HG02610 (cell line): Measurements from ENCODE around the gene IL26.

ENCODE experiments used
- ATAC-seq: cut with Tn5 transposase; IDR thresholded peaks from one replicate; pipeline ENCODE4 v1.9.1; 2021; ENCODE audit warnings: mild to moderate bottlenecking, moderate library complexity; ENCODE audit not compliant: unreplicated experiment

Gene IL26, protein sequence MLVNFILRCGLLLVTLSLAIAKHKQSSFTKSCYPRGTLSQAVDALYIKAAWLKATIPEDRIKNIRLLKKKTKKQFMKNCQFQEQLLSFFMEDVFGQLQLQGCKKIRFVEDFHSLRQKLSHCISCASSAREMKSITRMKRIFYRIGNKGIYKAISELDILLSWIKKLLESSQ

DNA sequence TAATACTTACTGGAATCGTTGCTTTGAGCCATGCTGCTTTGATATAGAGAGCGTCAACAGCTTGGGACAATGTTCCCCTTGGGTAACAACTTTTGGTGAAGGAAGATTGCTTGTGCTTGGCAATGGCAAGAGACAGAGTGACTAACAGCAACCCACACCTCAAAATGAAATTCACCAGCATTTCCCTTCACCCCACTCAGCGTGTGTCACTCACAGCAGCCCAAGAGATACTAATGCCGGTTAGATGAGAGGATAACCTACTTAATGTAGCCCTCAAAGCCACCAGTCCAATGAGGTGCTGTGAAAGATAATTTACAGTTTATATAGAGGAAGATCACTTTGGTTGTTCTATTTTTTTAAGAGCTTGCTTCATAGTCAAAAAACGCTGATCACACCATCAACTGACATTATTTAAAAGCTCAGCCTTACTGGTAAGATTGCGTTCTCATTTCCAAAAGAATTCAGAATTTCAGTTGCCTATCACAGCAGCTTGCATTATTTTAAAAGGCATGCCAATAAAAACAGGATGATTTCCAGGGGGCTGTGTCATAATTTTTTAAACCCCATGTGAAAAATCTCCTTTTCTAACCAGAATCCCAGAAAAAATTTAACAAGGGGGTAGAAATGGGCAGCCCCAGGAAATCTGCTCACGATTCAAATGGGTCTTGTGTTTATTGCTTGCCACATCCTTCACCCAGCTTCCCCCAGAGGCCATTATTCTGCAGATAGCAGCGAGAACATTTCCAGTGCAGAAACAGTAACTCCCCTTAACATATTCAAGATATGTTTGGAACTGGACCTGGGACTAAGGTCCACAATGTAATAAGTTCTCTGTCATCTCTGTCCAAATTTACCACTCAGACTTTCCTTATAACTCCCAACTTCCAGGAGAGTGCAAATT lies at the start of gene IL26:
Gene IL26 (minus strand): TSS at position 235 of the 901 bp plus-strand sequence. CDS start 54 bp downstream, at position 181.
- ATAC-seq, result no peak

DNA sequence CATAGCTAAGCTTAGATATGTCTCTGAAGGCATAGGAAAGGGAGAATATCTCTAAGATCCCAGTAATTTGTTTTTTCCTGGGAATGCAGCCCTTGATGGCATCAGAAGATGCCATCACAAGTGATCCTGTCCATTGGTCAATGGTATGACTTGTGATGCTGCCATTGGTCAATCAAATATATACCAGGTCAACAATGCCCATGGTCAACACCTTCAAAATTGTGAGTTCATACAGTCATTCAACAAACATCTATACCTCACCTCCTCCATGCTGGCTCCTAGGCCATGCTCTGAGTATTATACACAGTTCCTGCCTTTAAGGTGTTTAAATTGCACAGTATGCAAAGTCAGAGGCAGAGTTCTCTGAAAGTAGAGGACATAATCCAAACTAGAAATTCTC lies 47.1 kb upstream of the IL26 start:
- ATAC-seq, result no peak

DNA sequence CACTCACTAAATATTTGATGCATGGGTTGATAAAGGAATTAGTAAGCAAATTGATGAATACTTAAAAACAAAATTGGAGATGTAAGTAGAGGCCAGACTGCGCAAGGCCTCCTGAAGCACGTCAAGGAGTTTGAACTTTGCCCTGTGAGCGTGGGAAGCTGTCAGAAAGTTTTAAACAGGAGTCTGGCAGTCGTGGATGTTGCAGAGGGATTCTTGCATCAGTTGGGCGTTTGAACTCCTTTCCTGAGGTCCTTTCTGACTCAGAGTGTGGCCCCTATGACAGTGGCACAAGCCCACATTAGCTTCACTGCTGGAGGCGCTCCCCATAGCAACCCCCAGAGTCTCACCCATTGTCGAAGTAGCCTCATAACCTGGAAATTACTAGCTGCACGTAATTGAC lies 45.7 kb upstream of the IL26 start:
- no peak for ATAC-seq

DNA sequence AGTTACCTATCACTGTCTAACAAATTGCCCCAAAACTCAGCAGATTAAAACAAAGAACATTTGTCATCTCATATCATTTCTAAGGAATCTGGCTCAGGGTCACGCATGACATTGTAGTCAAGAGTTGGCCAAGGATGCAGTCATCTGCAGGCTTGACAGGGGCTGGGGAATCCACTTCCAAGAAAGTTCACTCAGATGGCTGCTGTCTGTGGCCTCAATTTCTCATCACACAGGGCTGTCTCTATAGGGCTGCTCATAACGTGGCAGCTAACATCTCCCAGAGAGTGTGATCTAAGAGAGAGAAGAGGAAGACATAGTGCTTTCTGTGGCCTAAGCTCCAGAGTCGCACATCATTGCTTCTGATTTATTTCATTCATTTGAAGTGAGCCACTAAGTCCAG lies 44.7 kb upstream of the IL26 start:
- ATAC-seq, result no peak

DNA sequence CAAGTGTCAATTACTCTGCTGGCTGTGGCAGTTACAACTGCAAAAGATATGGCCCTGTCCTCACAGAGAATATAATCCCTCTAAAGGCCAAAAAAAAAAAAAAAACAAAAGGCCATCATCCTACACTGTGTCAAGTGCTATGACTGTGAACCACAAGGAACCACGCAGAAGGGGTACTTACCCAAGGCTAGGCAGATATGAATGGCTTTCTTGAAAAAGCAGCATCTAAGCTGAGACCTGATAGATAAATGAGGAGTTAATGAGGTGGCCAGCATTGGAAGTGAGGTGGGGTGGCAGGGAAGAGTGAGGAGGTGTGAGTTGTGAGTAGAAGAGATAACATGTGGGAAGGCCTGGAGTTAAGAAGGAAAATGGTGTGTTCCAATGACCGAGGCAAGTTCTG lies 44.2 kb upstream of the IL26 start:
- no peak for ATAC-seq

DNA sequence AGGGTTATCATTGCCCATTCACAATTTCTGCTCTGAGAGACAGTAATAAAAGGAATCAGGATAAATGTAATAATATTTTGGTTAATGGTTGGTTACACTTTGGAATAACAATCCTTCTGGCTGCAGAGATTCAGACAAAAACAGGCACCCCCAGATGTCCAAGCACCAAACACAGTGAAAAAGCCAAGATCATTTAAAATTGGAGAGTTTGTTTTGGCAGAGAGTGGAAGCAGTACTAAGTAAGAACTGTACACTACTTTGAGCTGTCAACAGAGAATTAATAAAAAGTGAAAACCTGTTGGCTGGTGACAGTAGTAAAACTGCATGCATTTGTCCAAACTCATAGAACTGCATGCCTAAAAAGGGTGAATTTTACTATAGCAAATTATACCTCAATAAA lies 43.4 kb upstream of the IL26 start:
- no peak for ATAC-seq

DNA sequence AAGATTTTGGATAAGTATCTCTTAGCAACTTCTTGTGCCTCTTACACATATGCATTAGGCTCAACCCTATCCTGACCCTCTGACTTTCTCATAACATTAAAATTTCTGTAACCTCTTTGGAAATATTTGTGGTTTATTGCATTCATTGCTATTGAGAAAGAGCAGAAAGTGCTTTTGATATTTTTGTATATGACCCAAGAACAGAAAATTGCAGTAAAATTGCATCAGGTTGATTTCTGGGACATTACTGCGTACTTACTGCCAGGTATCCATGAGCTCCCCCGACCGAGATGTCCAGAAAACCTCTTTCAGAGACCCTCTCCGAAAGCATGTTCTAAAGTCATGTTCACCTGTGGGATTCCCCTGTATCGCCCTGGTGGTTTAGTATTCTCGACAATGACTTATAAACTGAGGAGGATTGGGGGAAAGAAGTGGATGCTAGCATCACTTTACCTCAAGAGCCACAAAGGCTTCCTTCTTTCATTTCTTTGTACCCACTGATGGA lies 42.3 kb upstream of the IL26 start:
- ATAC-seq, result no peak

DNA sequence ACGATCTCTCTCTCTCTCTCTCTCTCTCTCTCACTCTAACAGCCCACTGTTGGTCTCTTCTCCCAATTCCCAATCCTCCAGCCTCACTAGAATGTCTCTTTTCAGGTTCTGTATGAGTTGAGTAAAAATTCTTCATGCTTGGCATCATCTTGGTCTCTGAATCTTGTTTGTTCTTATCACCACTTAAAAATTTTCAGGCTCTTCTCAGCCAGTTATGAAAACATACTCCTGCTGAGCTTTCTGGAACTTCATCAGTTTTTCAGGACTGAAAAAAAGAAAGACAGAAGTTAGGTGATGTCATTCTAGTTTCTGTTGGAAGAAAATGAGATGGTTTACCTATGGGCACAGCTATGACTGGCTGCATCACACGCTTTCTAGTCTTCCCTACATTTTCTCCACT lies 39.2 kb upstream of the IL26 start:
- ATAC-seq, result no peak

DNA sequence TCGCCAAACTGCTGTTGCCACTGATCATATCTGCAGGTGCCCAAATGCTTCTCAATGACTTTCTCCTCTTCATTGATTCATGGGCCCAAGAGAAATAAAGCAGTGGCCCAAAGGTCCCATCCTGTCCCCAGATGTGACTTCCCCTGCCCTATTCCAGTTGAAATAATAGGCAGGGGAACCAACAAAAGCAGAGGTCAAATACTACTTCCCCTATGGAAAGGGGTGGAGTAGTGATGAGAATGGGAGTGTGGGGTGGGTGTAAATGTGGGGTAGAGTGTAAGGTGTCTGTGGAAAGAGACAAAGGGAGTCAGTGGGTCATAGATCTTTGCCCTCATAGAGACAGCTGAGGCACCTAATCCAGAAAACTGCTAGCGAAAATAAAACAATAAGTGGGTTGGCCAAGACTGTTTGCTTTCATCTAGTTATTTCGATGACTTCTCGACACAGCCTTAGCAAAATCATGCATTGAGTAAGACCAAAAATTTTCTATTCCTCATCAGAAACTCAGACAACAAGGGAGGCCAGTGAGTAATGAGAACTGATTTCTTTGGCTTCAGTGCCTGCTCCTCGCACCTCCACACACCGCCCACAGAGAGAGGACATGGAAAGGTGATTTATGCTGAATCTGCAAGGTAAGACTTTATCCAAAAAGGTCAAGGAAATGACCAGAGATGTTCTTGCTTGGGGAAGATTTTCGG lies 38.7 kb upstream of the IL26 start:
- ATAC-seq, result no peak

DNA sequence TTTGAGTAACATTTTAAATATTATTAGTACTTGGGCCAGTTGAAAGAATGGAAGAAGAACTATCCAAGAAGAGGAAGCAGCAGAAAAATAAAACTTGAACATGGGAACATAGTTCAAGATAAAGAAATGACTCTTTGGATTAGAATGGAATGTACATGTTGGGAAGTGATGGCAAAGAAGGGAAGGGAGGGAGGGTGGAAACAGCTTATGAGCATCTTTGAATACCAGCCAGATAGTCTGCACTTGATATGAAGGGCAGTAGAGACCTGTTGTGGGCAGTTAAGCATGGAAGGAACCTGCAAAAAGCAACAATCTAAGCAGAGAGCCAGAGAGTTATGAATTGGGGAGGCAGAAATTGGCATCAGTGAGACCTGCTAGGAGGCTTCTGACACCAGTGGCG lies 37.8 kb upstream of the IL26 start:
- no peak for ATAC-seq

DNA sequence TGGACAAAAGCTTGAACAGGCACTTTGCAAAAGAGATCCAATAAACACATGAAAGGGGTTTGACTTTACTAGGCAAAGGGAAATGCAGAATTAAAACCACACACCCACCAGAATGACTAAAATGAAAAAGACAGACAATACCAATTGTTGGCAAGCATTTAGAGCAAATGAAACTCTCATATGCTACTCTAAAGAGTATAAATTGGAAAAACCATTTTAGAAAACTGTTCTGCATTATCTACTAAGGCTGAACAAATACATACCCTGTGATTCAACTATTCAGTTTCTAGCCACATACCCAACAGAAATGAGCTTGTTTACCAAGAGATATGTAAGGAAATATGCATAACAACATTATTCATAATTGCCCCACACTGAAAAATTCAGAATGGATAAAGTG lies 36.3 kb upstream of the IL26 start:
- no peak for ATAC-seq

DNA sequence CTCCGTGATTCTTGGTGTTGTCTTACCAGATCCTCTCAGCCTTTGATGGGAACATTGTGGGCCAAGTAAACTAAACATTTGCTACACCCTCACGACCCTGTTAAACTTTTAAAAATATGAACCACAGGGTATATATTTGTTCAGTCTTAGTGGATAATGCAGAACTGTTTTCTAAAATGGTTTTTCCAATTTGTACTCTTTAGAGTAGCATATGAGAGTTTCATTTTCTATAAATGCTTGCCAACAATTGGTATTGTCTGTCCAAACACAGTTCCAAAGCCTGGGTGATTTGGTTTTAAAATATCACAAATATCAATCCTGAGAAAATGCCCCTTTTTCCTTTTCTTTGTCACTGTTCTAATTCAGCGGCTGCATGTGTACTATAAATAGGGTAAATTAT lies 34.5 kb upstream of the IL26 start:
- ATAC-seq, result no peak

DNA sequence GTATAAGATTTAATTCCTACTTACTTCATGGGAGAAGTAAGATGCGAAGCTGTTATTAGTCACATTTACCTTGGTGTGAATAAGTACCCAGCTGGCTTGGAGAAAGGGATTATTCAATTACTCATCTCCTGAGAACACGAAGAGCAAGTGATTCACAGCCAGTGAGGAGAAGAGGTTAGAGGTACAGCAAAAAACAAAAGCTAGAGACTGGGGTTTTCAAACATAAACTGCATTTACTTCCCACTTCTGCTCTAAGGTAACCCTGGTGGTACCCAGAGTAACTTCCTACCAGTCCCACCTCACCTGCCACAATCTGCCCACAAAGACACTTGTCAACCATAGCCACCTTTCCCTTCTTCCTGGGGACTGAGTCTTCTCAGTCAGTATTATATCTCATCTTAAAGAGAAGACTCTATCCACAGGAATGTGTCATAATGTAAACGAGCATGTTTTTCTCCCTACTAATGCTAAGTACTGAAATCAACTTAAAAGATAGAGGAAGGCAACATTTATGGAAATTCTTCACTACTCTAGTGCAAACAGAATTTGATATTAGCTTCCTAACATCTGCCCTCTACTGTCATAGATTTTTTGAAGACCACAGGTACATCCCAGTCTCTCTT lies 33.8 kb upstream of the IL26 start:
- ATAC-seq, result no peak

DNA sequence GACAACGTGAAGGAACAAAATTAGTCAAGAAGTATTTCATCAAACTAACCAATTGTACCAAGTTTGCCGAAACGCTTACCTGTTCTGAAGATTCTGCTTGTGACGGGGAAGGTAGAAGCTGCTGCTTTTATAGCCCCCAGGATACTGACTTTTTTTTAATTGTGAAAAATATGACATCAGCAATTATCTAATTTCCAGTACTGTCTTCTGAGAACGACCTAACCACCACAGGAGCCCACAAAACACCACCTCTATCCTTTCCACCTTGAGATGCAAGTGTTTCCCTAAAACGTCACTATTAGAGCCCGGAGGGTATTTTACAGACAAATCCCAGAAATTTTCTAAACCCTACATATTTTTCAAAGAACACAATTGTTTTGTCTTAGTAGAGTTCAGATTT lies 27.9 kb upstream of the IL26 start, which contains the start of gene IL22:
Gene IL22 (minus strand): TSS at position 101 of the 400 bp plus-strand sequence. CDS start 156 bp downstream, outside the sequence.
- no peak for ATAC-seq

DNA sequence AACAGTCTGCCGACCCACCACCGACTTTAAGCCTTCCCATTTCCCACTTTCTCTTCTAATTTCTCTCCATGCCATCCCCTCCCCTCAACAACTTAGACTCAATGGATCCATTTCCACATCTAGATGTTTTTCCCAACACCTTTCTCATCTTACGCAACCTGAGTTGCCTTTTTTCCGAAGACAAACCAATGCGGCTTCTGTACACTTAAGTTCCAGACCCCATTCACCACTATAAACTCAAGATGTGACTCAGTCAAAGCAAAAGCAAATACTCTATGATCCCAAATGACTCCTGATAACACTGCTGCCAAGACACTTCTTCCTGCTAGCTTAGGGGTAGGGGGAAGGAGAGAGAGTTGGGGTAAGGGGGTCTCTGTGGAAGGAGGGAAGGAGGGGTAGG lies 26.5 kb upstream of the IL26 start:
- ATAC-seq, result no peak

DNA sequence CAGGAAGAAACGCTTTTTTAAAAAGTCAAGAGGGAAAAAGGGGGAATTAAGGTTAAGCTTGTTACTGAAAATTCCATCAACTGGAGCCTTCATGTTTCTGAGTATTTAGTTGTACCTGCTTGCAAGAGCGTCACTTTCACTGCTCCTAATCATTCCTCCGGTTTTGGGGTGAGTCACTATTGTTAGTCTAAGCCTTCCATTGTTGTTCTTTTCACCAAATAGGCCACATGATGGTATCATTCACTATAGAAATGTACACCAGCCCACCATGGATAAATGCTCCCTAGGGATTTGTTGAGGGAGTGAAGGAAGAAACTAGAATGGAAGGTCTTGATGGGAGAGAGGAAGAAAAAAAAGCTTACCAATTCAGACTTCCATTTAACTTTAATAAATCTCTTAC lies 24.8 kb upstream of the IL26 start:
- ATAC-seq, result no peak

DNA sequence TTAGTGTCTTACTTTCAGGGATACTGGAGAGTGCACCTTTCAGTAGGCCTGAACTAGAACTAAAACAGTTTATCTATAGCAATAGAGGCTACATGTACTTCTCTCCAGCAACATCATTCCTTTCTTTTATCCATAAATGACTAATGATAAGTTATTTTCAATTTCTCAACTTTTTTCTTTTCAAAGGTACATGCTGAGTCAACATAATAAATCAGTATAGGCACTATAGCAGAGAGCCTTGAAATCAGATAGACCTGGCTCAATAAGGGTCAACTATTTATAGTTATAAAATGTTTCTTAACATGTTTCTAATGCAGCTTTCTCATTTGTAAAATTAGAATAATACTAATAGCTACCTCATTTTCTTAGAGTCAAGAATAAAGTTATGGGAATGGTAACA lies 22.2 kb upstream of the IL26 start:
- ATAC-seq, result no peak

DNA sequence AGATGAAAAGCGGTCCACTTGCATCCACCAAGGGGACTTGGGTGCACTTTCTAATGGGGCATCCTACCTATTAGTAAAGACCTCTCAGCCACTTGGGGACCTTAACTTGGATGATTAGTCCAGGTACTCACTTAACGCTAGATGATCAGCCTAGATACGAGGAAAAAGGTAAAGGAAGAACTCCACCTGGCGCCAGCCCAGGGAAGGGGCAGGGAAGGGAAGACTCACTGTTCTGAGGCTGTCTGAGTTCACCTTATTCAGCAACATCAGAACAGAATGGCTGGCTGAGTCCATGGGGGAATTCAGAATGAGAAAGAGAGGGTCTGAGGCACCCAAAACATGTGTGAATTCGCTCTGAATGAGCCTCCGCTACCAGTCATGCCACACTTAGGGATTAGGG lies 20.7 kb upstream of the IL26 start:
- ATAC-seq, result no peak

DNA sequence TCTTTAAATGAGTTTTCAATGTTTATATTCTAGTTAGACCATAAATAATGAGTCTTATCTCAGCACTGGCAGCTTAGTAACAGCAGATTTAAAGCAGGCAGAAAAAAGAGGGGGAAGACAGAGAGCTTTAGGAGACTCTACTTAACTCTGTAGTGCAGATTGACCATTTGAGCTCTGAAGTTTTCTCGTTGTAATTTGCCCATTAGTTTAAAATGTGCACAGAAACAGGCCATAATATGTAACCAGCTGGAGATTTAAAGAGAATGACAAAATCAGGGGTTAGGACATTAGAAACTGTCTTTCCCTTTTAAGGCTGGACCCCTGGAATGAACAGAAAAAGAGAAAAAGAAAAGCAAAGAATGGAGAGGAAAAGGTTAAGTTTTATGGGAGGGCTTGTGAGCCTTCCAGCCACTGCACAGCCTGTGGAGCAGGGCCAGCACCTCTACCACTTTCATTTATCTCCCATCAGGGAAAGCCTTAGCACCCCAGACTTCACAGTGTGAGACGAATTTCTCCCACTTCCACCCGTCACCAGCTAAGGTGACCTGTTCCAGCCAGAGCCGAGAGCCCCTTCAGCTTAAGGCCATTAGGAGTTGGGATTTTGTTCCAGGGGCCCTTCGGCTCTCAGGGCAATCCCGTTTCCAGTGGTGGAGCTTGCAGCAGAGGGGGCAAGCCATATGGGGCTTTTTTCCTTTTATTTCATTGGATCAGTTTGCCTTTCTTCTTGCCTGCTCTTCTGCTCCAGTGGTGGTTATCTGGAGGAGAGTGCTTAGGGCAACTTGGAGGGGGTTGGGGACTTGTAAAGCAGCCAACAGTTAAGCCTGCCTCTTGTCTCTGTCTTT lies 19.8 kb upstream of the IL26 start:
- ATAC-seq, result no peak

DNA sequence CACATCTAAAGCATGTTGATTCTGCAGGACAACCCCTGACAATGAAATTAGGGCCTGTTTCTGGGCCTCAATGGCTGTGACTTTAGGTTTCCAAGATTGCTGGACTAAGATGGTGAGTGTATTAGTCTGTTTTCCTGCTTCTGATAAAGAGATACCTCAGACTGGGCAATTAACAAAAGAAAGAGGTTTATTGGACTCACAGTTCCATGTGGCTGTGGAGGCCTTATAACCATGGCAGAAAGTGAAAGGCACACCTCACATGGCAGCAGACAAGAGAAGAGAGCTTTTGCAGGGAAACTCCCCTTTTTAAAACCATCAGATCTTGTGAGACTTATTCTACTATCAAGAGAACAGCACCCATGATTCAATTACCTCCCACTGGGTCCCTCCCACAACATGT lies 17.2 kb upstream of the IL26 start:
- no peak for ATAC-seq
